Neural progenitor cell (in vitro differentiated cells): ENCODE measurements around the gene TSPAN4.

Experiments used
- CTCF ChIP-seq: fragments of 200-600 bp; sonication (generic); IDR thresholded peaks from 2 replicates; pipeline ENCODE4 v1.5.1; 2017; ENCODE audit warnings: antibody characterized with exemption, mild to moderate bottlenecking
- EZH2 ChIP-seq: fragments of 200-600 bp; sonication (generic); IDR thresholded peaks from 2 replicates; pipeline ENCODE4 v1.6.1; 2017; ENCODE audit warnings: antibody characterized with exemption, mild to moderate bottlenecking, moderate library complexity

- TF ChIP-seq CTCF, result no peak
- no peak for TF ChIP-seq EZH2
Observed at GRCh38 chr11:831961-832528, 10.6 kb upstream of the TSPAN4 start.
